Endodermal cell (in vitro differentiated cells): ENCODE results near the gene MYL3. TPM values are rescaled to one million over a fixed set of nuclear protein-coding genes. Genes with fewer than 3 reads are reported as not detected.

ENCODE experiments used
- DNase-seq: peaks from one replicate; pipeline ENCODE4 v3.0.0-alpha.2; 2017
- H3K27ac ChIP-seq: 2 replicates; pipeline ENCODE4 v1.5.1; 2013; ENCODE audit warnings: mild to moderate bottlenecking, low read depth, low read length, moderate library complexity
- H3K27me3 ChIP-seq: 2 replicates; pipeline ENCODE4 v1.6.1; 2013; ENCODE audit warnings: mild to moderate bottlenecking, low read length, moderate library complexity; ENCODE audit not compliant: insufficient read depth, control insufficient read depth, poor library complexity, severe bottlenecking
- H3K36me3 ChIP-seq: 2 replicates; pipeline ENCODE4 v1.7.0; 2013; ENCODE audit warnings: mild to moderate bottlenecking, low read length, moderate library complexity; ENCODE audit not compliant: control insufficient read depth, insufficient read depth
- H3K4me1 ChIP-seq: one replicate; pipeline ENCODE4 v1.7.0; 2013; ENCODE audit warnings: low read length; ENCODE audit not compliant: control insufficient read depth, insufficient read depth
- H3K4me3 ChIP-seq: 2 replicates; pipeline ENCODE4 v1.5.1; 2013; ENCODE audit warnings: mild to moderate bottlenecking, low read length, moderate library complexity
- H3K9ac ChIP-seq: 2 replicates; pipeline ENCODE4 v1.6.1; 2013; ENCODE audit warnings: mild to moderate bottlenecking, low read length, moderate library complexity; ENCODE audit not compliant: poor library complexity, severe bottlenecking; ENCODE audit errors: extremely low read depth
- H3K9me3 ChIP-seq: 2 replicates; pipeline ENCODE4 v1.6.1; 2013; ENCODE audit warnings: mild to moderate bottlenecking, low read length, moderate library complexity; ENCODE audit not compliant: control insufficient read depth
- H3K27ac Mint-ChIP-seq: 2 replicates; pipeline ENCODE4 v1.8.0; 2020; ENCODE audit warnings: mixed read lengths
- H3K27me3 Mint-ChIP-seq: 2 replicates; pipeline ENCODE4 v1.8.0; 2021; ENCODE audit warnings: mild to moderate bottlenecking, mixed read lengths; ENCODE audit not compliant: insufficient read depth
- H3K36me3 Mint-ChIP-seq: 2 replicates; pipeline ENCODE4 v1.8.0; 2020; ENCODE audit warnings: low read depth, mixed read lengths
- H3K4me1 Mint-ChIP-seq: 2 replicates; pipeline ENCODE4 v1.8.0; 2020; ENCODE audit warnings: mixed read lengths
- H3K4me3 Mint-ChIP-seq: 2 replicates; pipeline ENCODE4 v1.8.0; 2020; ENCODE audit warnings: mild to moderate bottlenecking, moderate library complexity, mixed read lengths
- H3K9me3 Mint-ChIP-seq: 2 replicates; pipeline ENCODE4 v1.8.0; 2020; ENCODE audit warnings: mild to moderate bottlenecking, mixed read lengths
- WGBS, 2 experiments: methylation state at CpG; one replicate each; pipeline versions ENCODE4 v1.1.5 to v1.1.7; 2013; ENCODE audit warnings: missing lambda C conversion rate in 2 of 2, mixed read lengths in 1 of 2; ENCODE audit not compliant: insufficient coverage in 1 of 2, insufficient read length in 1 of 2; 5-methylcytosine and 5-hydroxymethylcytosine counted together
- total RNA-seq, 2 donors: library from RNA; stranded (reverse); fragmentation: NEBNext Ultra II Directional in 1 of 2; extraction: Animal tissue kit (Norgen Biotek cat#: 25700) in 1 of 2; gene quantifications; 2 replicates in 1 of 2; 3 replicates in 1 of 2; pipeline ENCODE4 v1.2.1, GENCODE V29; 2021
- TF ChIP-seq, protein P1 (sequence below): fragments of 200-600 bp; sonication (generic); conservative IDR thresholded peaks from 2 replicates; pipeline ENCODE4 v1.5.0; 2021; ENCODE audit warnings: antibody characterized with exemption, mild to moderate bottlenecking

Gene MYL3
- total RNA-seq, 2 donors from 2014 or later: 1.6 to 2.3 TPM

DNA sequence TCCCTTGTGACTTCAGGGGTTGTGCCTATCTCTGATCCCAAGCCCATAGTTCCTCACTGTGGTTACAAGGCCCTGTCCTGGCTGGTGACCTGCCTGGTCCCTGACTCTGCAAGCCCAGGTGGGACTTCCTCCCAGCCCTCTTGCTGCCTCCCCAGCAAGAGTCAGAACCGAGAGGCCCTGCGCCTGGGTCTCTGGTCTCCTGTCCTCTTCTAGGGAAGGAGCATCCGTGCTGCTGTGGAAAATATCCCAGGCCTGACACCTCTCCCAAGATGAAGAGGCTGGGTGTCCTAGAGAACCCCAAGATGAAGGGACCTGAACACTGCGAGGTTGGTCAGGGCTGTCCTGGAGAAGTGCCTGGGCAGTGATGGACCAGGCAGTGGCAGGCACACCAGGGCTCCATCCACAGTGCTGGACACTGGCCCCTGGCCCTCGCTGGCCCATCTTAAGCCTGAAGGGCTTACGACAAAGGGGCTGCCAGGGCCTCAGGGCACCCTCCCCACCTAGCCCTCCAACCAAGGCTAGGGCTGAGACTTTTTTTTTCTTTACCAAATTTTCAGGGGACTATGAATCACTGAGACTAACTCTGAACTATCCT, 47.0 kb upstream of the MYL3 start:
- TF ChIP-seq, protein P1, sequence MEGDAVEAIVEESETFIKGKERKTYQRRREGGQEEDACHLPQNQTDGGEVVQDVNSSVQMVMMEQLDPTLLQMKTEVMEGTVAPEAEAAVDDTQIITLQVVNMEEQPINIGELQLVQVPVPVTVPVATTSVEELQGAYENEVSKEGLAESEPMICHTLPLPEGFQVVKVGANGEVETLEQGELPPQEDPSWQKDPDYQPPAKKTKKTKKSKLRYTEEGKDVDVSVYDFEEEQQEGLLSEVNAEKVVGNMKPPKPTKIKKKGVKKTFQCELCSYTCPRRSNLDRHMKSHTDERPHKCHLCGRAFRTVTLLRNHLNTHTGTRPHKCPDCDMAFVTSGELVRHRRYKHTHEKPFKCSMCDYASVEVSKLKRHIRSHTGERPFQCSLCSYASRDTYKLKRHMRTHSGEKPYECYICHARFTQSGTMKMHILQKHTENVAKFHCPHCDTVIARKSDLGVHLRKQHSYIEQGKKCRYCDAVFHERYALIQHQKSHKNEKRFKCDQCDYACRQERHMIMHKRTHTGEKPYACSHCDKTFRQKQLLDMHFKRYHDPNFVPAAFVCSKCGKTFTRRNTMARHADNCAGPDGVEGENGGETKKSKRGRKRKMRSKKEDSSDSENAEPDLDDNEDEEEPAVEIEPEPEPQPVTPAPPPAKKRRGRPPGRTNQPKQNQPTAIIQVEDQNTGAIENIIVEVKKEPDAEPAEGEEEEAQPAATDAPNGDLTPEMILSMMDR: no peak
- no peaks in the 10 kb centered on the region for H3K27me3 Mint-ChIP-seq
- H3K9me3 Mint-ChIP-seq: no peaks in the 10 kb centered on the region

DNA sequence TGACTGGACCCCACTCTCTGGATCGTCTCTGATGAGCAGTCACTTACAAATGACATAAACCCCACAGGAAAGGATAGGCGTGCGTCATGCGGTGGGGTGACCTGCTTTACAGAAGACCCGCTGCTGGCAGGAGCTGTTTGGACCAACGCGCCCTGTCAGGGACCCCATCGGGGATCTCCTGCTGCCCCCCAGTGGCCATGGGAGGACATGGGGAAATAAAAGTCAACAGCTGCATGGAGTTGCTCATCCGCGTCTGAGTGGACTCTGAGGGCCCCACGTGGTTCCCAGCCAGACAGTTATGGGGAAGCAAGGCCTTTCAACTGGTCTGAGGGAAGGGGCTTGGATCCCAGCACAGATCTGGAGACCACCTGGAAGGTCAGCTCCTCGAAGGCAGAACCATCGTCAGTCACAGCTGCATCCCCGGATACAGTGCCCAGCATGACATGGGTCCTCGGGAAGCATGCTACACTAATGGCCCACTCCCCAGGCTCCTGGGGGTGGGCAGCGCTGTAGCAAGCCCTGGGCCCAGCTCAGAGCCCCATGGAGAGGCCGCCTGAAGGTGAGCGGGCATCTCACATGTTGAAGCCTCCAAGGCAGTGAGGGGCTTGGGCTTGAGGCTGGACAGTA, 46.4 kb upstream of the MYL3 start:
- Histone ChIP-seq H3K27ac (no peak overlapping the region), H3K27me3 (no peaks in the 10 kb centered on the region), H3K9ac (no peak overlapping the region), H3K4me1 (no peaks in the 10 kb centered on the region), H3K36me3 (no peaks in the 10 kb centered on the region), H3K9me3 (no peaks in the 10 kb centered on the region), H3K4me3 (no peak overlapping the region)
- no peak overlapping the region for H3K27ac Mint-ChIP-seq
- H3K4me1 Mint-ChIP-seq: no peaks in the 10 kb centered on the region
- H3K27me3 Mint-ChIP-seq: no peaks in the 10 kb centered on the region
- no peaks in the 10 kb centered on the region for H3K36me3 Mint-ChIP-seq
- WGBS, 2 experiments: 16 to 36% methylated on average over 11 to 18 of the region's 18 CpGs
- DNase-seq: peak; percentile 97
- no peaks in the 10 kb centered on the region for H3K9me3 Mint-ChIP-seq
- no peak overlapping the region for H3K4me3 Mint-ChIP-seq
- TF ChIP-seq, protein P1: peak; percentile 92

More for the DNA sequence above, 47.0 kb upstream of the MYL3 start:
- H3K4me3 ChIP-seq: no peak overlapping the region
- no peak overlapping the region for H3K9ac ChIP-seq
- no peaks in the 10 kb centered on the region for H3K27me3 ChIP-seq
- no peak overlapping the region for H3K27ac Mint-ChIP-seq
- H3K4me1 Mint-ChIP-seq: no peaks in the 10 kb centered on the region
- H3K36me3 Mint-ChIP-seq: no peaks in the 10 kb centered on the region
- DNase-seq: no peak
- no peaks in the 10 kb centered on the region for H3K4me1 ChIP-seq
- H3K27ac ChIP-seq: no peak overlapping the region
- peaks cover 2% of the 10 kb centered on the region for H3K36me3 ChIP-seq
- no peaks in the 10 kb centered on the region for H3K9me3 ChIP-seq
- WGBS, 2 experiments: 87 to 90% methylated on average over 3 to 6 of the region's 6 CpGs
- H3K4me3 Mint-ChIP-seq: no peak overlapping the region

DNA sequence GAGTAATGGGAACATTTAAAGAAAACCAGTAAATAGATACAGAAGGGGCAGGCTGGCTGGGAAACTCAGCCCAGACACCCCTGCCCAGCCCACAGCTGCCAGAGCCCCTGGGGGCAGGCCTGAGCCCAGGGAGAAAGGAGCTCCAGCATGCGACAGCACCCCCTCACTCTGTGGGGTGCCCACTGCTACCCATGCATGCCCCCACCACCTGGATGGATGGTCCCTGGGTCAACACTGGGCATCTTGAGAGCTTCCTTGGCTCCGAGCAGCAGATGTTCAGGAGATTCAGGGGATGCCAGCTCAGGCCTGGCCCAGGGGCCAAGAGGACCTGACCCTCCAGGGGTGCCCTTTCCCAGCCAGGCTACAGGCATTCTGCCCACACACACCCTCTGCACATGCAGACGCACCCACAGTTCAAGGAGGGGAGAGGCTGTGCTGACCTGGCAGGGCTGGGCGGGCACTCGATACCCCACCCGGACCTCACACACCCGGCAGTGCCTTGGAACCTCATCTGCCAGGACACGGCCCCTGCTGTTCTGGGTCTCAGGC, 45.8 kb upstream of the MYL3 start:
- H3K27ac ChIP-seq: no peak overlapping the region
- TF ChIP-seq, protein P1: no peak
- H3K4me1 Mint-ChIP-seq: no peaks in the 10 kb centered on the region
- H3K36me3 Mint-ChIP-seq: no peaks in the 10 kb centered on the region
- no peaks in the 10 kb centered on the region for H3K27me3 Mint-ChIP-seq
- H3K4me1 ChIP-seq: no peaks in the 10 kb centered on the region
- H3K27ac Mint-ChIP-seq: no peak overlapping the region
- no peak for DNase-seq
- no peak overlapping the region for H3K4me3 ChIP-seq
- H3K27me3 ChIP-seq: no peaks in the 10 kb centered on the region
- H3K9ac ChIP-seq: no peak overlapping the region
- WGBS, 2 experiments: 60 to 94% methylated on average over 1 to 8 of the region's 8 CpGs
- H3K9me3 ChIP-seq: no peaks in the 10 kb centered on the region
- H3K9me3 Mint-ChIP-seq: no peaks in the 10 kb centered on the region
- no peak overlapping the region for H3K4me3 Mint-ChIP-seq
- no peaks in the 10 kb centered on the region for H3K36me3 ChIP-seq
